Motor neuron (in vitro differentiated cells): Measurements from ENCODE around the gene METTL25B. TPM values are rescaled to one million over a fixed set of nuclear protein-coding genes. Genes with fewer than 3 reads are reported as not detected.

Experiments used
- ATAC-seq, 8 experiments: fragments of 200-7000 bp; cut with Tn5 transposase; replicated peaks in 6 of 8; 2 replicates each; pipeline ENCODE4 v1.8.0; 2021; ENCODE audit warnings: mild to moderate bottlenecking in 8 of 8, moderate library complexity in 8 of 8
- H3K27ac ChIP-seq, 2 donors: fragments of 250-450 bp; sonication (Bioruptor Pico); 2 replicates each; pipeline ENCODE4 v1.9.0; 2021; ENCODE audit warnings: antibody characterized with exemption in 2 of 2, mild to moderate bottlenecking in 2 of 2, moderate library complexity in 1 of 2
- H3K4me1 ChIP-seq, 2 donors: fragments of 250-450 bp; sonication (Bioruptor Pico); replicated peaks in 1 of 2; 2 replicates each; pipeline ENCODE4 v1.6.1; 2021; ENCODE audit warnings: antibody characterized with exemption in 2 of 2, mild to moderate bottlenecking in 2 of 2, moderate library complexity in 1 of 2
- H3K4me3 ChIP-seq, 5 donors: fragments of 250-450 bp; sonication (Bioruptor Pico); 2 replicates each; pipeline ENCODE4 v1.9.0; 2021; ENCODE audit warnings: antibody characterized with exemption in 5 of 5, mild to moderate bottlenecking in 5 of 5, moderate library complexity in 4 of 5
- WGBS, 10 experiments: fragments of 450-650 bp; shearing (Covaris generic); methylation state at CpG; one replicate each; pipeline ENCODE4 v1.0.0; 2022; 5-methylcytosine and 5-hydroxymethylcytosine counted together
- in situ Hi-C, 9 experiments: fragments of 400-800 bp; cut with MboI; loops; one replicate each; pipeline ENCODE4 v1.15.0; 2021; ENCODE audit warnings: low sequenced_read_pairs in 9 of 9, low pct_unique_long_range_greater_than_20kb in 2 of 9; ENCODE audit not compliant: unreplicated experiment in 9 of 9
- total RNA-seq, 8 experiments: library from RNA; unstranded; fragments of 300-600 nt; gene quantifications; 2 replicates each; pipeline versions ENCODE4 v1.2.3 to v1.2.4, GENCODE V29; 2022

METTL25B gene
- total RNA-seq, 8 experiments from 2014 or later: 14.3 to 37.1 (median 24.2) TPM

GRCh38 chr1:156746728-156747631 lies 18.7 kb downstream of the METTL25B start:
- H3K4me3 ChIP-seq: peak overlapping the region; percentile 37 to 52 (median 42)
- in situ Hi-C loops: no loop called here
- ATAC-seq: peak; percentile 46 to 78 (median 69)
- WGBS, 10 experiments: 0% methylated on average over 1 to 10 of the region's 29 CpGs; no CpG with 5 or more reads in 7 of the 10 experiments
- H3K27ac ChIP-seq: peak overlapping the region; percentile 99
- peaks cover 41 to 43% of the 10 kb centered on the region in 2 donors for H3K4me1 ChIP-seq

GRCh38 chr1:156747742-156748669 lies 19.7 kb downstream of the METTL25B start:
- peak overlapping the region; percentile 37 to 52 (median 42) for H3K4me3 ChIP-seq
- in situ Hi-C loops: no loop called here
- H3K4me1 ChIP-seq: peaks cover 44 to 46% of the 10 kb centered on the region in 2 donors
- H3K27ac ChIP-seq: peak overlapping the region; percentile 99
- WGBS, 10 experiments: 0 to 50% (median 20%) methylated on average over 2 to 8 of the region's 8 CpGs; no CpG with 5 or more reads in 3 of the 10 experiments
- ATAC-seq: no peak

- WGBS, 10 experiments: 0 to 62% (median 33%) methylated on average over 1 to 9 of the region's 9 CpGs; no CpG with 5 or more reads in 1 of the 10 experiments
- H3K27ac ChIP-seq: peak overlapping the region; percentile 99
- in situ Hi-C loops: no loop called here
- peak overlapping the region in 1 of 5 donors; percentile 93 for H3K4me3 ChIP-seq
- peak in 3 of 8 experiments; percentile 1 to 6 (median 3) for ATAC-seq
- peaks cover 45 to 47% of the 10 kb centered on the region in 2 donors for H3K4me1 ChIP-seq
These were observed 20.6 kb downstream of the METTL25B start for GRCh38 chr1:156748670-156749418.

GRCh38 chr1:156749419-156750118 lies 21.3 kb downstream of the METTL25B start:
- 0 to 82% (median 25%) methylated on average over 1 to 8 of the region's 8 CpGs; no CpG with 5 or more reads in 2 of the 10 experiments for WGBS, 10 experiments
- Histone ChIP-seq H3K27ac (no peak overlapping the region), H3K4me1 (peaks cover 45 to 47% of the 10 kb centered on the region in 2 donors), H3K4me3 (peak overlapping the region; percentile 77 to 97 (median 93))
- no peak for ATAC-seq
- in situ Hi-C loops: no loop called here

- no peak for ATAC-seq
- Histone ChIP-seq H3K27ac (peak overlapping the region in 1 of 2 donors; percentile 84), H3K4me1 (peaks cover 45 to 47% of the 10 kb centered on the region in 2 donors), H3K4me3 (peak overlapping the region; percentile 77 to 97 (median 93))
- 0 to 4% (median 0%) methylated on average over 1 to 5 of the region's 5 CpGs; no CpG with 5 or more reads in 5 of the 10 experiments for WGBS, 10 experiments
- in situ Hi-C loops: no loop called here
These were observed 22.0 kb downstream of the METTL25B start for GRCh38 chr1:156750191-156750672.

- peak; percentile 1 to 40 (median 25) for ATAC-seq
- H3K4me3 ChIP-seq: peak overlapping the region; percentile 77 to 97 (median 93)
- WGBS, 10 experiments: 0 to 4% (median 0%) methylated on average over 8 to 22 of the region's 64 CpGs; no CpG with 5 or more reads in 7 of the 10 experiments
- in situ Hi-C loops: no loop called here
- peaks cover 41 to 47% of the 10 kb centered on the region in 2 donors for H3K4me1 ChIP-seq
- peak overlapping the region; percentile 78 to 84 for H3K27ac ChIP-seq
These were observed 22.6 kb downstream of the METTL25B start for GRCh38 chr1:156750711-156751450.

- ATAC-seq: peak; percentile 10 to 63 (median 47)
- in situ Hi-C loops: no loop called here
- peak within 1 kb of the TSS; percentile 83 to 84 for H3K27ac ChIP-seq
- 0% methylated on average over 5 of the region's 48 CpGs; no CpG with 5 or more reads in 9 of the 10 experiments for WGBS, 10 experiments
- H3K4me3 ChIP-seq: peak within 1 kb of the TSS; percentile 77 to 97 (median 93)
- peaks cover 36 to 41% of the 10 kb centered on the region in 2 donors for H3K4me1 ChIP-seq
These were observed 23.1 kb downstream of the METTL25B start, which contains the start of gene HDGF for GRCh38 chr1:156751451-156751756. TSS of gene HDGF (minus strand) at chr1:156751675. CDS start at chr1:156751429, 246 bp downstream.

GRCh38 chr1:156751757-156752481 lies 23.6 kb downstream of the METTL25B start:
- peak overlapping the region; percentile 77 to 97 (median 93) for H3K4me3 ChIP-seq
- peaks cover 36 to 41% of the 10 kb centered on the region in 2 donors for H3K4me1 ChIP-seq
- H3K27ac ChIP-seq: peak overlapping the region; percentile 83 to 84
- in situ Hi-C loops: no loop called here
- peak; percentile 42 to 83 (median 76) for ATAC-seq
- 0 to 10% (median 4%) methylated on average over 2 to 8 of the region's 68 CpGs; no CpG with 5 or more reads in 2 of the 10 experiments for WGBS, 10 experiments

- H3K4me1 ChIP-seq: peaks cover 28 to 33% of the 10 kb centered on the region in 2 donors
- no peak overlapping the region for H3K27ac ChIP-seq
- ATAC-seq: no peak
- 0 to 46% (median 30%) methylated on average over 1 of the region's 1 CpG; no CpG with 5 or more reads in 2 of the 10 experiments for WGBS, 10 experiments
- in situ Hi-C loops: no loop called here
- peak overlapping the region; percentile 77 to 97 (median 93) for H3K4me3 ChIP-seq
These were observed 24.7 kb downstream of the METTL25B start for GRCh38 chr1:156752843-156753482.

- peaks cover 16 to 20% of the 10 kb centered on the region in 2 donors for H3K4me1 ChIP-seq
- no peak for ATAC-seq
- no peak overlapping the region for H3K4me3 ChIP-seq
- in situ Hi-C loops: no loop called here
- 60 to 100% (median 86%) methylated on average over 2 to 8 of the region's 8 CpGs; no CpG with 5 or more reads in 1 of the 10 experiments for WGBS, 10 experiments
- no peak overlapping the region for H3K27ac ChIP-seq
These were observed 25.9 kb downstream of the METTL25B start for GRCh38 chr1:156754219-156754618.
